Erythroblast (primary cell): ENCODE data around the gene CTXN2.

ENCODE experiments used
- GATA1 ChIP-seq: IDR thresholded peaks from 2 replicates; pipeline ENCODE4 v1.6.1; 2011; ENCODE audit warnings: low read depth, mild to moderate bottlenecking, control low read depth, low read length, moderate library complexity
- POLR2A ChIP-seq: IDR thresholded peaks from 2 replicates; pipeline ENCODE4 v1.6.1; 2011; ENCODE audit warnings: mild to moderate bottlenecking, low read length

GRCh38 chr15:48250640-48251076, 59.2 kb downstream of the CTXN2 start:
- no peak for TF ChIP-seq POLR2A
- no peak for TF ChIP-seq GATA1
